Measurements from ENCODE around the gene SIN3A. TPM values are rescaled to one million over a fixed set of nuclear protein-coding genes. Genes with fewer than 3 reads are reported as not detected.

The SIN3A gene
- total RNA-seq, 1 experiment from 2014 or later, result 74.7 TPM

DNA sequence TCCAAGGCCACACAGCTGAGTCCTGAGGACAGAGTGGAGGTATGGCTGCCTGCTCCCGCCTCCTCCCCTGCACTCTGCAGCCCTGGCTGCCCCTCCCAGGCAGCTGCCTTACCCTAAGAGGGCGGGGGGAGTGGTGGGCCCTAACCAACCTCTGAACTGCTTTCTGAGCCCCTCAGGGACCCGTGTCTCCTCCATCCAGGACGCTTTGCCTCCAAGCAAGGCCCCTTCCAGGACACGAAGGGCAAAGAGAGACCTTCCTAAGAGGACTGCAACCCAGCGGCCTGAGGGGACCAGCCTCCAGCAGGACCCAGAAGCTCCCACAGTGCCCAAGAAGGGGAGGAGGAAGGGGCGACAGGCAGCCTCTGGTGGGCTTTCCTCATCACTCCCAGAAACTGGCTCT lies 97.0 kb downstream of the SIN3A start:
- H3K9me3 ChIP-seq (ENCODE audit: low read depth, low read length, poor library complexity, severe bottlenecking), result no peaks in the 10 kb centered on the region
- H3K4me3 ChIP-seq (ENCODE audit: low read depth, low read length, poor library complexity, severe bottlenecking), result no peak overlapping the region
- DNase-seq (ENCODE audit: low spot score), result no peak
- H3K27ac ChIP-seq (ENCODE audit: low read depth, low read length, poor library complexity, severe bottlenecking), result no peak overlapping the region
- no peaks in the 10 kb centered on the region for H3K4me1 ChIP-seq (ENCODE audit: insufficient read depth, low read length, poor library complexity, severe bottlenecking)
- ChIA-PET POLR2A (ENCODE audit: low non-redundant PET) (no interaction called here), CTCF (no interaction called here)
- no TSS peak for BruUV-seq (replicated peaks)
- TF ChIP-seq EZH2 (IDR thresholded peaks at IDR 0.05; ENCODE audit: borderline replicate concordance, low read depth, low read length, poor library complexity, severe bottlenecking), result no peak
- TF ChIP-seq, protein P1, sequence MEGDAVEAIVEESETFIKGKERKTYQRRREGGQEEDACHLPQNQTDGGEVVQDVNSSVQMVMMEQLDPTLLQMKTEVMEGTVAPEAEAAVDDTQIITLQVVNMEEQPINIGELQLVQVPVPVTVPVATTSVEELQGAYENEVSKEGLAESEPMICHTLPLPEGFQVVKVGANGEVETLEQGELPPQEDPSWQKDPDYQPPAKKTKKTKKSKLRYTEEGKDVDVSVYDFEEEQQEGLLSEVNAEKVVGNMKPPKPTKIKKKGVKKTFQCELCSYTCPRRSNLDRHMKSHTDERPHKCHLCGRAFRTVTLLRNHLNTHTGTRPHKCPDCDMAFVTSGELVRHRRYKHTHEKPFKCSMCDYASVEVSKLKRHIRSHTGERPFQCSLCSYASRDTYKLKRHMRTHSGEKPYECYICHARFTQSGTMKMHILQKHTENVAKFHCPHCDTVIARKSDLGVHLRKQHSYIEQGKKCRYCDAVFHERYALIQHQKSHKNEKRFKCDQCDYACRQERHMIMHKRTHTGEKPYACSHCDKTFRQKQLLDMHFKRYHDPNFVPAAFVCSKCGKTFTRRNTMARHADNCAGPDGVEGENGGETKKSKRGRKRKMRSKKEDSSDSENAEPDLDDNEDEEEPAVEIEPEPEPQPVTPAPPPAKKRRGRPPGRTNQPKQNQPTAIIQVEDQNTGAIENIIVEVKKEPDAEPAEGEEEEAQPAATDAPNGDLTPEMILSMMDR (conservative IDR thresholded peaks at IDR 0.05; ENCODE audit: low read depth, low read length), result no peak
- peaks cover 4% of the 10 kb centered on the region for H3K36me3 ChIP-seq (ENCODE audit: insufficient read depth, low read length, poor library complexity, severe bottlenecking)
- no peaks in the 10 kb centered on the region for H3K27me3 ChIP-seq (replicated peaks; ENCODE audit: insufficient read depth, low read depth, low read length, poor library complexity)
- intact Hi-C loops (cut with micrococcal nuclease; ENCODE audit: unreplicated experiment), result no loop called here

DNA sequence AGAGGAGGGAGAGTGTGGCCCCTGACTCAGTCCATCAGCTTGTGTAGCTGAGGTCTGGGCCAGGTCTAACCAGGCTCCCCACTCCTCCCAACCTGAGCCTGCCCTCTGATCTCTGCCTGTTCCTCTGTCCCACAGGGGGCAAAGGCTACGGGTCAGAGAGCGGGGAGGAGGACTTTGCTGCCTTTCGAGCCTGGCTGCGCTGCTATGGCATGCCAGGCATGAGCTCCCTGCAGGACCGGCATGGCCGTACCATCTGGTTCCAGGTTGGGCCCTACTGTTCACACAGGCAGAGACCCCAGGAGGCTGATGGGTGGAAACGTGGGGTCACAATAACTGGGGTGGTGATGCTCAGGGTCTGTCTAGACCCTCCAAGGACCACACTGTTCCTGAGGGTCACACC lies 97.9 kb downstream of the SIN3A start:
- no peak for TF ChIP-seq EZH2 (IDR thresholded peaks at IDR 0.05; ENCODE audit: borderline replicate concordance, low read depth, low read length, poor library complexity, severe bottlenecking)
- TF ChIP-seq, protein P1 (conservative IDR thresholded peaks at IDR 0.05; ENCODE audit: low read depth, low read length), result no peak
- intact Hi-C loops (cut with micrococcal nuclease; ENCODE audit: unreplicated experiment), result no loop called here
- ChIA-PET POLR2A (ENCODE audit: low non-redundant PET) (no interaction called here), CTCF (no interaction called here)
- H3K9me3 ChIP-seq (ENCODE audit: low read depth, low read length, poor library complexity, severe bottlenecking), result no peaks in the 10 kb centered on the region
- DNase-seq (ENCODE audit: low spot score), result no peak
- H3K4me3 ChIP-seq (ENCODE audit: low read depth, low read length, poor library complexity, severe bottlenecking), result no peak overlapping the region
- no peaks in the 10 kb centered on the region for H3K4me1 ChIP-seq (ENCODE audit: insufficient read depth, low read length, poor library complexity, severe bottlenecking)
- no TSS peak for BruUV-seq (replicated peaks)
- no peaks in the 10 kb centered on the region for H3K36me3 ChIP-seq (ENCODE audit: insufficient read depth, low read length, poor library complexity, severe bottlenecking)
- H3K27ac ChIP-seq (ENCODE audit: low read depth, low read length, poor library complexity, severe bottlenecking), result no peak overlapping the region
- H3K27me3 ChIP-seq (replicated peaks; ENCODE audit: insufficient read depth, low read depth, low read length, poor library complexity), result no peaks in the 10 kb centered on the region

DNA sequence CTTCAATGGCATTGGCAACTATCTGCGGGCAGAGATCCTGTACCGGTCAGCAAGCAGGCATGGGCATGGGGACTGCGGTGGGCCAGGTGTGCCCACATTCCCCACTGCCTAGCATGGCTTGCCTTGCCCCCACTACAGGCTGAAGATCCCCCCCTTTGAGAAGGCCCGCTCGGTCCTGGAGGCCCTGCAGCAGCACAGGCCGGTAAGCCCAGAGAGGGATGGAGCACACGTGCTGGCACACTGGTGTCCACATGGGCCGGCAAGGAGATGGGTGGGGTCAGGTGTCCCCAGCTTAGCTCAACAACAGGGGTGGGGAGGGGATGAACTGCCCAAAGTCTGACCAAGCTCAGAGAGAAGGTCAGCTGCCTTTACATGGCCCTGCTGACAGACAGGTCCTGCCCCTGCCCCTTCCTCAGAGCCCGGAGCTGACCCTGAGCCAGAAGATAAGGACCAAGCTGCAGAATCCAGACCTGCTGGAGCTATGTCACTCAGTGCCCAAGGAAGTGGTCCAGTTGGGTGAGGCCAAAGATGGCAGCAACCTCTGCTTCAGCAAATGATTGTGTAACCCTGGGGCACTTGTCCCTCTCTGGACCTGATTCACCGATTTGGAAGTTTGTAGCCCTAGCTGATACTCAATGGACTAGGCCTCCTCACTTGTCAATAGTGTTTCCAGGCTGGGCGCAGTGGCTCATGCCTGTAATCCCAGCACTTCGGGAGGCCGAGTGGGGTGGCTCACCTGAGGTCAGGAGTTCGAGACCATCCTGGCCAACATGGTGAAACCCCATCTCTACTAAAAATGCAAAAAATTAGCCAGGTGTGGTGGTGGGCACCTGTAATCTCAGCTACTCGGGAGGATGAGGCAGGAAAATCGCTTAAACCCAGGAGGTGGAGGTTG lies 99.1 kb downstream of the SIN3A start:
- Histone ChIP-seq H3K4me3 (ENCODE audit: low read depth, low read length, poor library complexity, severe bottlenecking) (no peak overlapping the region), H3K27ac (ENCODE audit: low read depth, low read length, poor library complexity, severe bottlenecking) (no peak overlapping the region), H3K4me1 (ENCODE audit: insufficient read depth, low read length, poor library complexity, severe bottlenecking) (no peaks in the 10 kb centered on the region), H3K27me3 (replicated peaks; ENCODE audit: insufficient read depth, low read depth, low read length, poor library complexity) (no peaks in the 10 kb centered on the region), H3K36me3 (ENCODE audit: insufficient read depth, low read length, poor library complexity, severe bottlenecking) (no peaks in the 10 kb centered on the region), H3K9me3 (ENCODE audit: low read depth, low read length, poor library complexity, severe bottlenecking) (no peaks in the 10 kb centered on the region)
- DNase-seq (ENCODE audit: low spot score), result no peak
- ChIA-PET CTCF (no interaction called here), POLR2A (ENCODE audit: low non-redundant PET) (no interaction called here)
- no TSS peak for BruUV-seq (replicated peaks)
- no peak for TF ChIP-seq EZH2 (IDR thresholded peaks at IDR 0.05; ENCODE audit: borderline replicate concordance, low read depth, low read length, poor library complexity, severe bottlenecking)
- TF ChIP-seq, protein P1 (conservative IDR thresholded peaks at IDR 0.05; ENCODE audit: low read depth, low read length), result no peak
- intact Hi-C loops (cut with micrococcal nuclease; ENCODE audit: unreplicated experiment), result no loop called here
